PC-9 (cell line): Measurements from ENCODE around the gene SMIM10. TPM values are rescaled to one million over a fixed set of nuclear protein-coding genes. Genes with fewer than 3 reads are reported as not detected.
A peak's percentile ranks its signal among the peaks of the same experiment; 100 is the strongest.

Experiments
- BruUV-seq: library from RNA; stranded (reverse); fragments of 400-500 nt; replicated peaks from 2 replicates; lab custom pipeline; 2021; lab: Mats Ljungman, UMichigan
- CTCF ChIA-PET: fragments of 300-600 bp; sonication (Branson Sonifier 250); formaldehyde crosslinking; loops from one replicate; lab custom pipeline; 2022; ENCODE audit warnings: antibody characterized with exemption; lab: Charles Lee
- POLR2A ChIA-PET: fragments of 300-600 bp; sonication (Branson Sonifier 250); formaldehyde crosslinking; loops from one replicate; lab custom pipeline; 2022; ENCODE audit warnings: antibody characterized with exemption; ENCODE audit not compliant: unreplicated experiment; lab: Charles Lee
- DNase-seq, 2 experiments: peaks; one replicate each; pipeline versions ENCODE4 v3.0.0 to v3.0.0-alpha.2; 2015 to 2022; ENCODE audit warnings: mixed read lengths in 1 of 2
- H2AFZ ChIP-seq: fragments of 200-600 bp; sonication (generic); 2 replicates; pipeline ENCODE4 v1.8.1; 2017; ENCODE audit warnings: antibody characterized with exemption
- H3F3A ChIP-seq: fragments of 200-600 bp; sonication (generic); 2 replicates; pipeline ENCODE4 v1.8.1; 2017; ENCODE audit warnings: antibody characterized with exemption, mild to moderate bottlenecking, low read depth; ENCODE audit not compliant: insufficient read depth
- H3K27ac ChIP-seq: fragments of 200-600 bp; sonication (generic); 2 replicates; pipeline ENCODE4 v1.6.1; 2016; ENCODE audit warnings: mixed run types
- H3K27me3 ChIP-seq: fragments of 200-600 bp; sonication (generic); 2 replicates; pipeline ENCODE4 v1.6.1; 2016; ENCODE audit warnings: low read depth, mixed run types; ENCODE audit not compliant: insufficient read depth
- H3K36me3 ChIP-seq: fragments of 200-600 bp; sonication (generic); 2 replicates; pipeline ENCODE4 v1.6.1; 2016; ENCODE audit warnings: low read depth, mixed run types
- H3K4me1 ChIP-seq: fragments of 200-600 bp; sonication (generic); replicated peaks from 2 replicates; pipeline ENCODE4 v1.6.1; 2016; ENCODE audit warnings: mixed run types; ENCODE audit not compliant: insufficient read depth
- H3K4me2 ChIP-seq: fragments of 200-600 bp; sonication (generic); 2 replicates; pipeline ENCODE4 v1.6.1; 2017; ENCODE audit warnings: mixed run types
- H3K4me3 ChIP-seq: fragments of 200-600 bp; sonication (generic); 2 replicates; pipeline ENCODE4 v1.6.1; 2016; ENCODE audit warnings: mixed run types
- H3K79me2 ChIP-seq: fragments of 200-600 bp; sonication (generic); 2 replicates; pipeline ENCODE4 v1.6.1; 2017; ENCODE audit warnings: low read depth, mixed run types
- H3K9me2 ChIP-seq: fragments of 200-600 bp; sonication (generic); 2 replicates; pipeline ENCODE4 v1.8.1; 2017; ENCODE audit warnings: mild to moderate bottlenecking; ENCODE audit not compliant: insufficient read depth
- H3K9me3 ChIP-seq: fragments of 200-600 bp; sonication (generic); 2 replicates; pipeline ENCODE4 v1.8.1; 2016; ENCODE audit warnings: low read depth; ENCODE audit not compliant: insufficient read depth
- H4K20me1 ChIP-seq: fragments of 200-600 bp; sonication (generic); 2 replicates; pipeline ENCODE4 v1.8.1; 2017; ENCODE audit not compliant: insufficient read depth
- EZH2 ChIP-seq: fragments of 200-600 bp; sonication (generic); IDR thresholded peaks from 2 replicates; pipeline ENCODE4 v1.8.0; 2017; ENCODE audit warnings: antibody characterized with exemption, low read depth
- intact Hi-C: fragments of 100-400 bp; cut with micrococcal nuclease; formaldehyde crosslinking; loops from one replicate; pipeline ENCODE4 v1.10.0; 2022; ENCODE audit not compliant: unreplicated experiment
- total RNA-seq: library from RNA; stranded (reverse); gene quantifications from 2 replicates; pipeline ENCODE4 v1.2.3, GENCODE V29; 2021
- TF ChIP-seq, protein P1 (sequence below): fragments of 200-600 bp; sonication (generic); conservative IDR thresholded peaks from 2 replicates; pipeline ENCODE4 v1.6.1; 2017; ENCODE audit warnings: mixed run types, antibody characterized with exemption, mild to moderate bottlenecking, moderate library complexity

Gene SMIM10
- total RNA-seq, 1 experiment from 2014 or later: 0.52 TPM

DNA sequence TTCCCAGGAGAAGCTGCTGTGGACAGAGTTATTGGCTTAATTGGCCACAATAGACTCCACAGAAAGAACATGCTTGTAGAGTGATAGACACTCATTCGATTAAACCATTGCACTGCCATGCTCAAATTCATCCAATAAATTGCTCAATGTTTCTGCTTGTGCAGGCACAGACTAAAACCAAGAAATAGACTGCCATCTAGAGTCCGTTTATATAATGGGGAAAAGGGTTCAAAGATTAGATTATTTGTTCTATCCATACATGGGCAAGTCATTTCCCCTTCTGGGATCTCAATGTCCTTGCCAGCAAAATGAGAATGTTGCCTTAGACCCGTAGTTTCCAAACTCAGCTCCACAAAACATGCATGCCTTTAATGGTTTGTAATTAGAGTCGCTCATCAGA, 8.7 kb downstream of the SMIM10 start:
- no peaks in the 10 kb centered on the region for H4K20me1 ChIP-seq
- POLR2A ChIA-PET: no interaction called here
- no peaks in the 10 kb centered on the region for H3K36me3 ChIP-seq
- TF ChIP-seq, protein P1, sequence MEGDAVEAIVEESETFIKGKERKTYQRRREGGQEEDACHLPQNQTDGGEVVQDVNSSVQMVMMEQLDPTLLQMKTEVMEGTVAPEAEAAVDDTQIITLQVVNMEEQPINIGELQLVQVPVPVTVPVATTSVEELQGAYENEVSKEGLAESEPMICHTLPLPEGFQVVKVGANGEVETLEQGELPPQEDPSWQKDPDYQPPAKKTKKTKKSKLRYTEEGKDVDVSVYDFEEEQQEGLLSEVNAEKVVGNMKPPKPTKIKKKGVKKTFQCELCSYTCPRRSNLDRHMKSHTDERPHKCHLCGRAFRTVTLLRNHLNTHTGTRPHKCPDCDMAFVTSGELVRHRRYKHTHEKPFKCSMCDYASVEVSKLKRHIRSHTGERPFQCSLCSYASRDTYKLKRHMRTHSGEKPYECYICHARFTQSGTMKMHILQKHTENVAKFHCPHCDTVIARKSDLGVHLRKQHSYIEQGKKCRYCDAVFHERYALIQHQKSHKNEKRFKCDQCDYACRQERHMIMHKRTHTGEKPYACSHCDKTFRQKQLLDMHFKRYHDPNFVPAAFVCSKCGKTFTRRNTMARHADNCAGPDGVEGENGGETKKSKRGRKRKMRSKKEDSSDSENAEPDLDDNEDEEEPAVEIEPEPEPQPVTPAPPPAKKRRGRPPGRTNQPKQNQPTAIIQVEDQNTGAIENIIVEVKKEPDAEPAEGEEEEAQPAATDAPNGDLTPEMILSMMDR: peak; percentile 70
- TF ChIP-seq EZH2: no peak
- H3K4me3 ChIP-seq: no peak overlapping the region
- DNase-seq: peak in 1 of 2 experiments; percentile 58
- H2AFZ ChIP-seq: no peak overlapping the region
- intact Hi-C loops: loop anchor here (1.0 to 5.0 kb wide), 3 partner anchors 217 to 577 kb away; no protein-coding TSS in a partner anchor
- CTCF ChIA-PET: interaction anchor here (0.6 kb wide), 1 partner anchor 222 kb away, joined by 7 read pairs; no protein-coding TSS in a partner anchor
- H3K27ac ChIP-seq: no peak overlapping the region
- H3K9me2 ChIP-seq: no peaks in the 10 kb centered on the region
- BruUV-seq: no TSS peak
- no peaks in the 10 kb centered on the region for H3K27me3 ChIP-seq
- H3K79me2 ChIP-seq: no peaks in the 10 kb centered on the region
- peaks cover 28% of the 10 kb centered on the region for H3K4me1 ChIP-seq
- no peaks in the 10 kb centered on the region for H3K9me3 ChIP-seq
- H3F3A ChIP-seq: peaks cover 11% of the 10 kb centered on the region; the same call in 1 of the 2 replicates
- H3K4me2 ChIP-seq: no peak overlapping the region

DNA sequence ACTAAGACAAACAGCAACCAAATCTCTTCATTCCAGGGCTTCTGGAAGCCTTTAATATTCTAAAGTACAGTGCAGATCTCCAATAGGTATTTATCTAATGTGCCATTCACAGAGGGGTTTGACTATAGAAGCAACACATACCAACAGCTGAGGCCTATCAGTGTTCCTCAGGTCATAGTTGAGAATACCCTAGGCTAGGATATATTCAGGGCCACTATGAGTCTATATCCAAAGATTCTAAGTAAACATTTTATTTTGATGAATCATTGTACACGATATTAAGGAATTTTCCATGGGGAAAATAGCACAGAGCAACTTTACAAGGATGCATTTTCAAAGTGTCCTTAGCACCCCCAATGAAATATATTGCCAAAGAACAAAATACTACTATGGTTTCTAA, 9.7 kb downstream of the SMIM10 start:
- intact Hi-C loops: no loop called here
- peaks cover 35% of the 10 kb centered on the region for H3K4me1 ChIP-seq

DNA sequence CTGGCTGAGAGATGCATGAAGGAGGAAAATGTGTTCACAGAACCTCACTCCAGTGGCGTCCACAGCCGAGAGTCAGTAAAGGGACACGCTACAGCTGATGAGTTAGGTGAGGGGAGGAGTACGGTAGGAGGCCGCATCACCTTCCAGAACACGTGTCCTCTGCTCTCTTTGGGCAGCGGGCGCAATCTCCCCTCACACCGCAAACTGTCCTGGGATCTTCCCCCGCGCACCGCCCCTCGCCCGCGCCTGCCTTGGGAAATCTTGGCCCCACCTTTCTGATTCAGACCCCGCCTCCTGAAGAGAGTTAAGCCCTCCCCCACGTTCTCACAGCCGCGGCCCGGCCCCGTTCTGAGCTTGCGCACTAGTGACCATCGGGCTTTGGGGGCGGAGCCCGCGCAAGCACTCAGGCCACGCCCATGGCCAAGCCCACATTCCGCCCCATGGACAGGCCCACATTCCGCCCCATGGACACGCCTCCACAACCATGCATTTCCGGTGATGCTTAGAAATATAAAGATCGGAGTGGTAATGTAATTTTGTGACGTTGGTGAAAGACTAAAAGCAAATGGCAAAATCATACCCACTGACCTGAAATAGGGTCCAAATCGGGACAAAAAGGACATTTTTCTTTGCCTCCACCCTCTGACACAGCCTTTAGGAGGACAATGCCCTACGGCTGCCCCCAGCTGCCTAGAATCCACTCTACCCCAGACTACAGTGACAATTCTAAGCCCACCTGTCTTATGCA, 13.3 kb downstream of the SMIM10 start:
- POLR2A ChIA-PET: interaction anchor here (0.6 to 1.0 kb wide), 3 partner anchors 18 to 1147 kb away, joined by 3 to 6 read pairs (median 4); a partner anchor contains a TSS
- CTCF ChIA-PET: no interaction called here
- no peaks in the 10 kb centered on the region for H4K20me1 ChIP-seq
- H3K4me1 ChIP-seq: peaks cover 35% of the 10 kb centered on the region
- H3K4me2 ChIP-seq: peak overlapping the region; percentile 84
- no peaks in the 10 kb centered on the region for H3K36me3 ChIP-seq
- H3K79me2 ChIP-seq: no peaks in the 10 kb centered on the region
- peak overlapping the region; percentile 65 for H3K4me3 ChIP-seq
- no TSS peak for BruUV-seq
- intact Hi-C loops: loop anchor here (2.0 kb wide), 1 partner anchor 49 kb away; the partner anchor contains the start of gene RTL8A
- no peaks in the 10 kb centered on the region for H3K9me2 ChIP-seq
- no peaks in the 10 kb centered on the region for H3K27me3 ChIP-seq
- H2AFZ ChIP-seq: peak overlapping the region; percentile 93
- no peak for TF ChIP-seq EZH2
- TF ChIP-seq, protein P1: no peak
- H3K9me3 ChIP-seq: no peaks in the 10 kb centered on the region
- peak overlapping the region; percentile 39 for H3K27ac ChIP-seq
- peak; percentile 84 to 98 for DNase-seq
- H3F3A ChIP-seq: peaks cover 18% of the 10 kb centered on the region; the same call in 1 of the 2 replicates

More for the DNA sequence above, 9.7 kb downstream of the SMIM10 start:
- POLR2A ChIA-PET: interaction anchor here (0.6 kb wide), 1 partner anchor 52 kb away, joined by 3 read pairs; the partner anchor contains the start of gene RTL8A
- Histone ChIP-seq H3K9me2 (no peaks in the 10 kb centered on the region), H2AFZ (no peak overlapping the region), H3K36me3 (no peaks in the 10 kb centered on the region), H3K27ac (peak overlapping the region; percentile 44), H3K27me3 (no peaks in the 10 kb centered on the region), H3K4me2 (peak overlapping the region; percentile 44), H3F3A (peaks cover 18% of the 10 kb centered on the region; the same call in 1 of the 2 replicates), H4K20me1 (no peaks in the 10 kb centered on the region), H3K4me3 (no peak overlapping the region), H3K9me3 (no peaks in the 10 kb centered on the region), H3K79me2 (no peaks in the 10 kb centered on the region)
- TF ChIP-seq EZH2: no peak
- BruUV-seq: no TSS peak
- CTCF ChIA-PET: interaction anchor here (0.6 kb wide), 1 partner anchor 107 kb away, joined by 7 read pairs; no protein-coding TSS in a partner anchor
- peak in 1 of 2 experiments; percentile 70 for DNase-seq
